Liver (tissue), 3 donors: Measurements from ENCODE around the gene WASL.

ENCODE experiments used
- CTCF ChIP-seq: fragments of 150-350 bp; IDR thresholded peaks from 2 replicates; pipeline ENCODE4 v1.5.1; 2017; ENCODE audit warnings: improper control_type of control experiment, low read depth, low read length; ENCODE audit not compliant: missing input control
- GABPA ChIP-seq, 2 donors: IDR thresholded peaks in 1 of 2; conservative IDR thresholded peaks in 1 of 2; 2 replicates each; pipeline ENCODE4 v1.6.1; 2016; ENCODE audit warnings: antibody characterized with exemption in 2 of 2, mild to moderate bottlenecking in 1 of 2, moderate library complexity in 1 of 2
- MAX ChIP-seq: IDR thresholded peaks from 2 replicates; pipeline ENCODE4 v1.6.1; 2016; ENCODE audit warnings: antibody characterized with exemption
- NR2F2 ChIP-seq: IDR thresholded peaks from 2 replicates; pipeline ENCODE4 v1.6.1; 2016; ENCODE audit warnings: antibody characterized with exemption
- RAD21 ChIP-seq, 2 donors: IDR thresholded peaks; 2 replicates each; pipeline ENCODE4 v1.6.1; 2016; ENCODE audit warnings: antibody characterized with exemption in 2 of 2, mild to moderate bottlenecking in 2 of 2
- REST ChIP-seq: IDR thresholded peaks from 2 replicates; pipeline ENCODE4 v1.6.1; 2016; ENCODE audit warnings: antibody characterized with exemption, mild to moderate bottlenecking
- RXRA ChIP-seq, 2 donors: IDR thresholded peaks; 2 replicates each; pipeline ENCODE4 v1.6.1; 2017 to 2018; ENCODE audit warnings: antibody characterized with exemption in 2 of 2, mild to moderate bottlenecking in 1 of 2
- SP1 ChIP-seq: IDR thresholded peaks from 2 replicates; pipeline ENCODE4 v1.6.1; 2018; ENCODE audit warnings: antibody characterized with exemption, mild to moderate bottlenecking
- donor health status: healthy.
- donor health status: healthy.

GRCh38 chr7:123679614-123680013 is 69.2 kb downstream of the WASL start:
- TF ChIP-seq CTCF (no peak), GABPA (IDR thresholded peaks at IDR 0.05 in 1 of 2, conservative IDR thresholded peaks at IDR 0.05 in 1 of 2) (no peak), SP1 (no peak), REST (no peak), NR2F2 (no peak), RXRA (IDR thresholded peaks at IDR 0.05) (no peak), MAX (no peak), RAD21 (IDR thresholded peaks at IDR 0.05) (no peak)
